H9 (cell line): ENCODE measurements around the gene RASIP1. TPM values are rescaled to one million over a fixed set of nuclear protein-coding genes. Genes with fewer than 3 reads are reported as not detected.

Experiments
- DNase-seq: peaks from one replicate; pipeline ENCODE4 v3.0.0-alpha.2; 2017
- H2AFZ ChIP-seq: one replicate; pipeline ENCODE4 v1.6.1; 2013; ENCODE audit warnings: mild to moderate bottlenecking, low read length, control low read depth, moderate library complexity
- H2AK5ac ChIP-seq: 2 replicates; pipeline ENCODE4 v1.6.1; 2013; ENCODE audit warnings: low read length, control low read depth, mixed read lengths; ENCODE audit not compliant: insufficient read length
- H2BK120ac ChIP-seq: one replicate; pipeline ENCODE4 v1.6.1; 2013; ENCODE audit warnings: low read depth, mild to moderate bottlenecking, low read length, control low read depth, inconsistent platforms; ENCODE audit not compliant: poor library complexity, severe bottlenecking
- H2BK12ac ChIP-seq: 2 replicates; pipeline ENCODE4 v1.6.1; 2013; ENCODE audit warnings: low read length, control low read depth, mixed read lengths, low read depth; ENCODE audit not compliant: insufficient read length
- H2BK15ac ChIP-seq: 2 replicates; pipeline ENCODE4 v1.6.1; 2013; ENCODE audit warnings: low read depth, low read length, control low read depth
- H2BK20ac ChIP-seq: one replicate; pipeline ENCODE4 v1.6.1; 2013; ENCODE audit warnings: low read depth, mild to moderate bottlenecking, low read length, control low read depth, inconsistent platforms; ENCODE audit not compliant: poor library complexity, severe bottlenecking
- H2BK5ac ChIP-seq: 2 replicates; pipeline ENCODE4 v1.6.1; 2013; ENCODE audit warnings: low read length, control low read depth, mixed read lengths; ENCODE audit not compliant: insufficient read length
- H3K14ac ChIP-seq: 2 replicates; pipeline ENCODE4 v1.6.1; 2013; ENCODE audit warnings: low read length, control low read depth; ENCODE audit not compliant: insufficient read depth
- H3K18ac ChIP-seq: 2 replicates; pipeline ENCODE4 v1.6.1; 2013; ENCODE audit warnings: low read depth, mild to moderate bottlenecking, mixed read lengths, low read length, control low read depth; ENCODE audit not compliant: insufficient read length
- H3K23ac ChIP-seq: 2 replicates; pipeline ENCODE4 v1.6.1; 2013; ENCODE audit warnings: low read length, control low read depth, mixed read lengths, low read depth; ENCODE audit not compliant: insufficient read length
- H3K23me2 ChIP-seq: 2 replicates; pipeline ENCODE4 v1.6.1; 2013; ENCODE audit warnings: low read depth, mild to moderate bottlenecking, mixed read lengths, low read length, control low read depth; ENCODE audit not compliant: insufficient read length, poor library complexity, severe bottlenecking
- H3K27ac ChIP-seq: 2 replicates; pipeline ENCODE4 v1.5.1; 2013; ENCODE audit warnings: low read length, control low read depth, mixed read lengths, low read depth; ENCODE audit not compliant: insufficient read length
- H3K27me3 ChIP-seq: 2 replicates; pipeline ENCODE4 v1.6.1; 2013; ENCODE audit warnings: low read length, control low read depth, inconsistent platforms; ENCODE audit not compliant: insufficient read depth
- H3K4ac ChIP-seq: 2 replicates; pipeline ENCODE4 v1.6.1; 2013; ENCODE audit warnings: low read depth, mild to moderate bottlenecking, control low read depth, inconsistent platforms, low read length, moderate library complexity
- H3K4me1 ChIP-seq: 2 replicates; pipeline ENCODE4 v1.6.1; 2013; ENCODE audit warnings: low read length, control low read depth, inconsistent platforms; ENCODE audit not compliant: insufficient read depth
- H3K4me2 ChIP-seq: 2 replicates; pipeline ENCODE4 v1.6.1; 2013; ENCODE audit warnings: low read length, control low read depth, mixed read lengths; ENCODE audit not compliant: insufficient read length, insufficient read depth
- H3K56ac ChIP-seq: 2 replicates; pipeline ENCODE4 v1.6.1; 2013; ENCODE audit warnings: low read depth, mild to moderate bottlenecking, mixed read lengths, low read length, control low read depth; ENCODE audit not compliant: insufficient read length
- H3K79me1 ChIP-seq: 2 replicates; pipeline ENCODE4 v1.6.1; 2013; ENCODE audit warnings: low read depth, mild to moderate bottlenecking, moderate library complexity, low read length, control low read depth, inconsistent platforms; ENCODE audit not compliant: insufficient read depth, poor library complexity, severe bottlenecking
- H3K79me2 ChIP-seq: 2 replicates; pipeline ENCODE4 v1.6.1; 2013; ENCODE audit warnings: low read length, control low read depth, inconsistent platforms; ENCODE audit not compliant: insufficient read depth
- H3K9ac ChIP-seq: 2 replicates; pipeline ENCODE4 v1.6.1; 2013; ENCODE audit warnings: low read length, control low read depth, mixed read lengths; ENCODE audit not compliant: insufficient read length; ENCODE audit errors: extremely low read depth
- H3K9me3 ChIP-seq: one replicate; pipeline ENCODE4 v1.6.1; 2013; ENCODE audit warnings: low read depth, low read length, inconsistent platforms; ENCODE audit not compliant: control insufficient read depth
- H3T11ph ChIP-seq: one replicate; pipeline ENCODE4 v1.6.1; 2013; ENCODE audit warnings: mild to moderate bottlenecking, low read length, control low read depth, inconsistent platforms
- H4K20me1 ChIP-seq: one replicate; pipeline ENCODE4 v1.6.1; 2013; ENCODE audit not compliant: control insufficient read depth, insufficient read length, insufficient read depth
- H4K5ac ChIP-seq: 2 replicates; pipeline ENCODE4 v1.6.1; 2013; ENCODE audit warnings: low read depth, mild to moderate bottlenecking, mixed read lengths, low read length, control low read depth; ENCODE audit not compliant: insufficient read length
- H4K8ac ChIP-seq: replicated peaks from 2 replicates; pipeline ENCODE4 v1.6.1; 2013; ENCODE audit warnings: low read length, control low read depth, mixed read lengths, low read depth; ENCODE audit not compliant: insufficient read length
- H4K91ac ChIP-seq: 2 replicates; pipeline ENCODE4 v1.6.1; 2013; ENCODE audit warnings: low read depth, mild to moderate bottlenecking, moderate library complexity, mixed read lengths, low read length, control low read depth; ENCODE audit not compliant: insufficient read length
- H3K27ac Mint-ChIP-seq, 3 experiments: 2 replicates in 2 of 3; 3 replicates in 1 of 3; pipeline ENCODE4 v1.8.0; 2020 to 2021; ENCODE audit warnings: mixed read lengths in 3 of 3, mild to moderate bottlenecking in 1 of 3, moderate library complexity in 1 of 3
- H3K27me3 Mint-ChIP-seq: 2 replicates; pipeline ENCODE4 v1.8.0; 2021; ENCODE audit warnings: low read depth, mild to moderate bottlenecking, moderate library complexity, mixed read lengths
- H3K36me3 Mint-ChIP-seq, 3 experiments: 2 replicates in 2 of 3; 3 replicates in 1 of 3; pipeline ENCODE4 v1.8.0; 2020 to 2021; ENCODE audit warnings: low read depth in 3 of 3, mixed read lengths in 3 of 3; ENCODE audit not compliant: insufficient read depth in 1 of 3
- H3K4me1 Mint-ChIP-seq, 2 experiments: 2 replicates each; pipeline ENCODE4 v1.8.0; 2020; ENCODE audit warnings: mixed read lengths in 2 of 2
- H3K4me3 Mint-ChIP-seq, 2 experiments: 2 replicates in 1 of 2; 3 replicates in 1 of 2; pipeline ENCODE4 v1.8.0; 2020 to 2021; ENCODE audit warnings: mild to moderate bottlenecking in 2 of 2, mixed read lengths in 2 of 2, moderate library complexity in 1 of 2
- H3K9me3 Mint-ChIP-seq, 2 experiments: 2 replicates in 1 of 2; 3 replicates in 1 of 2; pipeline ENCODE4 v1.8.0; 2020; ENCODE audit warnings: mild to moderate bottlenecking in 2 of 2, mixed read lengths in 2 of 2, moderate library complexity in 1 of 2
- CTCF ChIP-seq: fragments of 200-600 bp; sonication (generic); conservative IDR thresholded peaks from 3 replicates; pipeline ENCODE4 v1.8.0; 2021; ENCODE audit warnings: antibody characterized with exemption, mild to moderate bottlenecking
- WGBS: extraction: QIAGEN DNeasy Blood & Tissue Kit; methylation state at CpG from one replicate; pipeline ENCODE4 v1.1.7; 2013; ENCODE audit warnings: missing lambda C conversion rate, low lambda C conversion rate, mixed read lengths; ENCODE audit not compliant: insufficient read length; ENCODE audit errors: extremely low coverage; 5-methylcytosine and 5-hydroxymethylcytosine counted together
- total RNA-seq: library from RNA; stranded (reverse); gene quantifications from 2 replicates; pipeline ENCODE4 v1.2.1, GENCODE V29; 2021

The RASIP1 gene
- total RNA-seq, 1 experiment from 2014 or later, result 2.4 TPM

- peaks cover 3 to 9% of the 10 kb centered on the region in 2 experiments for H3K4me1 Mint-ChIP-seq
- no peak overlapping the region for H3K4me3 Mint-ChIP-seq
Measured at GRCh38 chr19:48728911-48729664, 11.3 kb downstream of the RASIP1 start.

More at GRCh38 chr19:48728911-48729664, 11.3 kb downstream of the RASIP1 start:
- no peak overlapping the region for H4K5ac ChIP-seq
- Mint-ChIP-seq H3K9me3 (no peaks in the 10 kb centered on the region), H3K27me3 (peaks cover 4% of the 10 kb centered on the region; the same call in 1 of the 2 replicates), H3K27ac (no peak overlapping the region), H3K36me3 (peaks cover 0 to 4% (median 4%) of the 10 kb centered on the region in 3 experiments; a peak in 3 of 7 replicates)
- H2BK120ac ChIP-seq, result no peak overlapping the region
- H3K4ac ChIP-seq, result no peak overlapping the region
- H3K9ac ChIP-seq, result no peak overlapping the region
- no peak overlapping the region for H4K91ac ChIP-seq
- no peaks in the 10 kb centered on the region for H3K27me3 ChIP-seq
- H2AK5ac ChIP-seq, result no peak overlapping the region
- no peak overlapping the region for H2BK15ac ChIP-seq
- H3K56ac ChIP-seq, result no peak overlapping the region
- H3K18ac ChIP-seq, result peak overlapping the region; percentile 50
- H3K27ac ChIP-seq, result no peak overlapping the region
- no peak overlapping the region for H3K4me2 ChIP-seq
- H3K9me3 ChIP-seq, result no peaks in the 10 kb centered on the region
- no peaks in the 10 kb centered on the region for H3K23me2 ChIP-seq
- H2BK12ac ChIP-seq, result no peak overlapping the region
- H3K23ac ChIP-seq, result no peak overlapping the region
- 0 out of 3 replicates have a peak, but pooled peaks have one; percentile 9 for TF ChIP-seq CTCF
- H2AFZ ChIP-seq, result no peak overlapping the region
- no peak overlapping the region for H3T11ph ChIP-seq
- H3K4me1 ChIP-seq, result no peaks in the 10 kb centered on the region
- H3K79me2 ChIP-seq, result no peaks in the 10 kb centered on the region
- H4K20me1 ChIP-seq, result no peaks in the 10 kb centered on the region
- no peaks in the 10 kb centered on the region for H3K79me1 ChIP-seq
- WGBS, result no CpG with 5 or more reads among the region's 77 CpGs
- H3K14ac ChIP-seq, result no peak overlapping the region; the same call in 1 of the 2 replicates
- H2BK20ac ChIP-seq, result no peak overlapping the region
- peak; percentile 64 for DNase-seq
- H2BK5ac ChIP-seq, result no peak overlapping the region
- no peak overlapping the region for H4K8ac ChIP-seq
